ENCODE results near the gene TRAPPC2L.

DNA sequence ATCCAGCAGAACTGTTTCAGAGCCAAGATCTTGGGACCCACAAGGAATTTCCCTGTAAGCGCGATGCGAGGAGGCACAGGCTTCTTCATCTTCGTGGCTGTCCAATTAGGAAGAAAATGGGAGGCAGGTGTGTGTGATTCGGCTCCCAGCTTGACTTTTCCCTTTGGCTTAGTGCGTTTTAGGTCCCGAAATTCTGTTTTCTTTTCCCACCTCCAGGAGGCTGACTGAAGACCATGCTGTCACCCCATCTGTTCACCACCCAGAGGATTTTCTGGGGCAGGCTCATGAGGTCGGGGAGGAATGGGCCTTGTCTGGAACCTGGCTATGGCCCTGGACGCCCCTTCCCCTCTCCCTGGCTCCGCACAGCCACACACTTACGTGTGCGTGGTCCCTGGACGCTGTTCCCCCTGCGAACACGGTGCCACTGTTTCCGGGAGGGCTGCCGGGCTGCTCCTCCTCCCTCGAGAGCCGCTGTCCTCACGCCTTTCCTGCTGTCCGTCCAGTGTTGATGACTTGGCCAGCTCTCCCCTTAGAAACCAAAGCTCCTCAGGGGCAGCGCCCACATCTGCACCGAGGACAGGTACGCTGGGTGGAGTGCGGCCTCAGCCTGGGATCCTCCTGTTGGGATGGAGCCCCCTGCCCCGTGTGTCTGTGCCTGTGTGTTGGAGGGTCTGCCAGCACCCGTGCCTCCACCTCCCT, 12.2 kb downstream of the TRAPPC2L start:
- no peak for TF ChIP-seq CTCF (conservative IDR thresholded peaks at IDR 0.05)
- no peak for TF ChIP-seq EZH2 (IDR thresholded peaks at IDR 0.05; ENCODE audit: low read depth)
